COLO668 (cell line): Measurements from ENCODE around the gene CADM1.

ENCODE experiments used
- DNase-seq: peaks from one replicate; lab custom pipeline; 2025; ENCODE audit not compliant: unreplicated experiment; lab: John Stamatoyannopoulos, UW

The CADM1 gene

GRCh38 chr11:115290479-115290878, 213.7 kb downstream of the CADM1 start:
- DNase-seq = no peak

GRCh38 chr11:115287266-115287665, 216.9 kb downstream of the CADM1 start:
- DNase-seq = no peak

GRCh38 chr11:115286614-115287013, 217.6 kb downstream of the CADM1 start:
- no peak for DNase-seq

GRCh38 chr11:115284773-115285172, 219.4 kb downstream of the CADM1 start:
- DNase-seq = no peak

- DNase-seq = no peak
Observed at GRCh38 chr11:115282923-115283322, 221.3 kb downstream of the CADM1 start.

GRCh38 chr11:115280775-115281174, 223.4 kb downstream of the CADM1 start:
- no peak for DNase-seq

GRCh38 chr11:115279813-115280761, 224.1 kb downstream of the CADM1 start:
- no peak for DNase-seq

- no peak for DNase-seq
Observed at GRCh38 chr11:115276799-115277198, 227.4 kb downstream of the CADM1 start.

GRCh38 chr11:115276191-115276590, 228.0 kb downstream of the CADM1 start:
- no peak for DNase-seq

GRCh38 chr11:115275045-115275444, 229.2 kb downstream of the CADM1 start:
- DNase-seq = no peak

- no peak for DNase-seq
Observed at GRCh38 chr11:115272925-115273324, 231.3 kb downstream of the CADM1 start.

- no peak for DNase-seq
Observed at GRCh38 chr11:115271643-115272042, 232.6 kb downstream of the CADM1 start.

- no peak for DNase-seq
Observed at GRCh38 chr11:115269191-115269950, 234.8 kb downstream of the CADM1 start.

- no peak for DNase-seq
Observed at GRCh38 chr11:115267871-115268270, 236.3 kb downstream of the CADM1 start.

- DNase-seq = no peak
Observed at GRCh38 chr11:115267238-115267781, 236.9 kb downstream of the CADM1 start.

- no peak for DNase-seq
Observed at GRCh38 chr11:115266066-115266639, 238.1 kb downstream of the CADM1 start.

GRCh38 chr11:115263799-115264656, 240.2 kb downstream of the CADM1 start:
- DNase-seq = peak; percentile 29

GRCh38 chr11:115258216-115258615, 246.0 kb downstream of the CADM1 start:
- peak; percentile 28 for DNase-seq

GRCh38 chr11:115257678-115258077, 246.5 kb downstream of the CADM1 start:
- peak; percentile 87 for DNase-seq

GRCh38 chr11:115257270-115257669, 246.9 kb downstream of the CADM1 start:
- no peak for DNase-seq
